Measurements from ENCODE around the gene ZNF318. TPM values are rescaled to one million over a fixed set of nuclear protein-coding genes. Genes with fewer than 3 reads are reported as not detected.

ZNF318 gene
- total RNA-seq, 6 experiments from 2014 or later: 8.8 to 13.3 (median 9.1) TPM

DNA sequence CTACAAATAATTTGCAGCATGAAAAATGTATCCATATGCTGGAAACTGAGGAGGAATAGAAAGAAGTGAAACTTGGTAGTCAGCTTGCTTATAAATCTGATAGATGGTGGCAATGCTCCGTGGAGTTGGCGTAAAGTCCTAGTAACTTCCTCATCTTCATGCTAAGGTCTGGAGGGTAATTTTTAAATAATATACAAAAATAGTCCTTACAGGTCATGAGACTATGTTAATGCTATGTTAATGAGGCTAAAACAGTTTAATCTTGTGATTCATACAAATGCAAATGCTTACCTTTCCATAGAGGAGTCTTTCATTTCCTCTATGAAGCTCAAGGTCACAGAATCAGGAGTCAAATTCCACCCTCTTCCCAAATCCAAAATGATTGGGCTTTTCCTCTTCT, 51.4 kb downstream of the ZNF318 start:
- Histone ChIP-seq H3K27me3 (no peaks in the 10 kb centered on the region), H3K4me1 (no peaks in the 10 kb centered on the region), H3K4me3 (no peak overlapping the region), H3K27ac (no peak overlapping the region), H3K9me3 (no peaks in the 10 kb centered on the region), H3K36me3 (no peaks in the 10 kb centered on the region)
- ATAC-seq: no peak
- intact Hi-C loops (cut with DNase I): no loop called here
- 79% methylated on average over 2 of the region's 2 CpGs for WGBS (ENCODE audit: insufficient coverage, low coverage, low lambda C conversion rate, missing lambda C conversion rate)
- TF ChIP-seq, protein P1, sequence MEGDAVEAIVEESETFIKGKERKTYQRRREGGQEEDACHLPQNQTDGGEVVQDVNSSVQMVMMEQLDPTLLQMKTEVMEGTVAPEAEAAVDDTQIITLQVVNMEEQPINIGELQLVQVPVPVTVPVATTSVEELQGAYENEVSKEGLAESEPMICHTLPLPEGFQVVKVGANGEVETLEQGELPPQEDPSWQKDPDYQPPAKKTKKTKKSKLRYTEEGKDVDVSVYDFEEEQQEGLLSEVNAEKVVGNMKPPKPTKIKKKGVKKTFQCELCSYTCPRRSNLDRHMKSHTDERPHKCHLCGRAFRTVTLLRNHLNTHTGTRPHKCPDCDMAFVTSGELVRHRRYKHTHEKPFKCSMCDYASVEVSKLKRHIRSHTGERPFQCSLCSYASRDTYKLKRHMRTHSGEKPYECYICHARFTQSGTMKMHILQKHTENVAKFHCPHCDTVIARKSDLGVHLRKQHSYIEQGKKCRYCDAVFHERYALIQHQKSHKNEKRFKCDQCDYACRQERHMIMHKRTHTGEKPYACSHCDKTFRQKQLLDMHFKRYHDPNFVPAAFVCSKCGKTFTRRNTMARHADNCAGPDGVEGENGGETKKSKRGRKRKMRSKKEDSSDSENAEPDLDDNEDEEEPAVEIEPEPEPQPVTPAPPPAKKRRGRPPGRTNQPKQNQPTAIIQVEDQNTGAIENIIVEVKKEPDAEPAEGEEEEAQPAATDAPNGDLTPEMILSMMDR (IDR thresholded peaks at IDR 0.05): no peak
- TF ChIP-seq POLR2A (IDR thresholded peaks at IDR 0.05): no peak
- no peak for DNase-seq

- WGBS (ENCODE audit: insufficient coverage, low coverage, low lambda C conversion rate, missing lambda C conversion rate): 100% methylated on average over 1 of the region's 1 CpG
- DNase-seq (no peak), ATAC-seq (no peak)
- H3K27me3 ChIP-seq: no peaks in the 10 kb centered on the region
- no peaks in the 10 kb centered on the region for H3K36me3 ChIP-seq
- H3K4me3 ChIP-seq: no peak overlapping the region
- no peaks in the 10 kb centered on the region for H3K9me3 ChIP-seq
- no peak overlapping the region for H3K27ac ChIP-seq
- TF ChIP-seq, protein P1 (IDR thresholded peaks at IDR 0.05): no peak
- no peak for TF ChIP-seq POLR2A (IDR thresholded peaks at IDR 0.05)
- intact Hi-C loops (cut with DNase I): no loop called here
- peaks cover 0 to 7% (median 0%) of the 10 kb centered on the region in 4 donors for H3K4me1 ChIP-seq
Observed at GRCh38 chr6:43313813-43314212, 55.6 kb downstream of the ZNF318 start.

DNA sequence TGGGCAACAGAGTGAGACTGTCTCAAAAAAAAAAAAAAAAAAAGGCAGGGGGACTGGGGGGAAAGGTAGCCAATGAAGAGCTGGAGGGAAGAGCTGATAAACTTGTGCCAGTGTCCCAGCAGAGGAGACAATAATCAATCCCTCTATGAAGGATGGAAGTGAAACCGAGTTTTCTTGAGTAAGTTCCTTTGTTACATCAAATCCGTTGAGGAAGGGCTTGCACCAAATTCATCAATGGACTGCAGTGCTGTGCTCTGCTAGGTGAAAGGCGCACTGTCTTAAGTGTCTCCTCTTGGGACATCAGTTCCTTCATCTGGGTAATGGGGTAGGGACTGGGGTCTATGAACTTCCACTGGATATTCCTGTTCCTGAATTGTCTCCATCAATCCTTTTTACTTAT, 57.8 kb downstream of the ZNF318 start:
- no peak for ATAC-seq
- H3K27me3 ChIP-seq: no peaks in the 10 kb centered on the region
- H3K36me3 ChIP-seq: no peaks in the 10 kb centered on the region
- peaks cover 0 to 22% (median 0%) of the 10 kb centered on the region in 4 donors for H3K4me1 ChIP-seq
- 68% methylated on average over 3 of the region's 3 CpGs for WGBS (ENCODE audit: insufficient coverage, low coverage, low lambda C conversion rate, missing lambda C conversion rate)
- no peak overlapping the region for H3K4me3 ChIP-seq
- intact Hi-C loops (cut with DNase I): no loop called here
- DNase-seq: no peak
- TF ChIP-seq, protein P1 (IDR thresholded peaks at IDR 0.05): no peak
- no peak for TF ChIP-seq POLR2A (IDR thresholded peaks at IDR 0.05)
- no peaks in the 10 kb centered on the region for H3K9me3 ChIP-seq
- H3K27ac ChIP-seq: no peak overlapping the region

DNA sequence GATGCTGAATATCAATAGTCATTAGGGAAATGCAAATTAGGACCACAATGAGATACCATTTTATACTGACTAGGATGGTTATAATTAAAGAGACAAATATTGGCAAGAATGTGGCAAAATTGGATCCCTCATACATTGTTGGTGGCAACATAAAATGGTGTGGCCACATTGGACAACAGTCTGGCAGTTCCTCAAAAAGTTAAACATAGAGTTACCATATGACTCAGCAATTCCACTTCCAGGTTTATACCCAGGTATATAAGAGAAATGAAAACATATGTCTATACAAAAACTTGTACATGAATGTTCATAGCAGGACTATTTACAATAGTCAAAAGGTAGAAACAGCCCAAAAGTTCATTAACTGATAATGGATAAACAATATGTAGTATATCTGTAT, 58.8 kb downstream of the ZNF318 start:
- Histone ChIP-seq H3K9me3 (no peaks in the 10 kb centered on the region), H3K27ac (no peak overlapping the region), H3K4me1 (peaks cover 0 to 22% (median 0%) of the 10 kb centered on the region in 4 donors), H3K36me3 (no peaks in the 10 kb centered on the region), H3K27me3 (no peaks in the 10 kb centered on the region), H3K4me3 (no peak overlapping the region)
- intact Hi-C loops (cut with DNase I): no loop called here
- DNase-seq: no peak
- ATAC-seq: no peak
- TF ChIP-seq, protein P1 (IDR thresholded peaks at IDR 0.05): no peak
- no peak for TF ChIP-seq POLR2A (IDR thresholded peaks at IDR 0.05)

DNA sequence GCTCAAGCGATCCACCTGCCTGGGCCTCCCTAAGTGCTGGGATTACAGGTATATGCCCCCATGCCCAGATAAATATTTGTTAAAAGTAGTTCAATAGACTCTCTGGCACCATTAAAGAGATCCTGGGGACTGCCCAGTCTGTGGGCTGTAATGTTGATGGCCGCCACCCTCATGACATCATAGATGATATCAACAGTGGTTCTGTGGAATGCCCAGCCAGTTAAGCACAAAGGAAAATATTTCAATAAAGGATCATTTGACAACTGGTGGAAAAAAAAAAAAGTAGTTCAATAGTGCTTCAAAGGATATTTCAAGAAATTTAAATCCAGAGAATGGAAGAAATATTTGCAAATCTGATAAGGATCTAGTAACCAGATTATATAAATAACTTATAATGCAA, 59.3 kb downstream of the ZNF318 start:
- intact Hi-C loops (cut with DNase I): no loop called here
- Histone ChIP-seq H3K36me3 (no peaks in the 10 kb centered on the region), H3K27ac (no peak overlapping the region), H3K27me3 (no peaks in the 10 kb centered on the region), H3K9me3 (no peaks in the 10 kb centered on the region), H3K4me1 (peaks cover 0 to 22% (median 0%) of the 10 kb centered on the region in 4 donors), H3K4me3 (no peak overlapping the region)
- WGBS (ENCODE audit: insufficient coverage, low coverage, low lambda C conversion rate, missing lambda C conversion rate): 37% methylated on average over 2 of the region's 2 CpGs
- DNase-seq: no peak
- no peak for ATAC-seq
- no peak for TF ChIP-seq POLR2A (IDR thresholded peaks at IDR 0.05)
- TF ChIP-seq, protein P1 (IDR thresholded peaks at IDR 0.05): no peak
